Right forelimb (tissue), 1 donor: ENCODE data around the gene DERL3.
"Not testable (repeated sequence)": the region's sequence is repeated elsewhere in the genome, so short reads cannot be mapped to it uniquely, and the experiment has no call there.

Experiments used
- DNase-seq: peaks from one replicate; pipeline ENCODE4 v3.0.0-alpha.2; 2018

DERL3 gene

DNA sequence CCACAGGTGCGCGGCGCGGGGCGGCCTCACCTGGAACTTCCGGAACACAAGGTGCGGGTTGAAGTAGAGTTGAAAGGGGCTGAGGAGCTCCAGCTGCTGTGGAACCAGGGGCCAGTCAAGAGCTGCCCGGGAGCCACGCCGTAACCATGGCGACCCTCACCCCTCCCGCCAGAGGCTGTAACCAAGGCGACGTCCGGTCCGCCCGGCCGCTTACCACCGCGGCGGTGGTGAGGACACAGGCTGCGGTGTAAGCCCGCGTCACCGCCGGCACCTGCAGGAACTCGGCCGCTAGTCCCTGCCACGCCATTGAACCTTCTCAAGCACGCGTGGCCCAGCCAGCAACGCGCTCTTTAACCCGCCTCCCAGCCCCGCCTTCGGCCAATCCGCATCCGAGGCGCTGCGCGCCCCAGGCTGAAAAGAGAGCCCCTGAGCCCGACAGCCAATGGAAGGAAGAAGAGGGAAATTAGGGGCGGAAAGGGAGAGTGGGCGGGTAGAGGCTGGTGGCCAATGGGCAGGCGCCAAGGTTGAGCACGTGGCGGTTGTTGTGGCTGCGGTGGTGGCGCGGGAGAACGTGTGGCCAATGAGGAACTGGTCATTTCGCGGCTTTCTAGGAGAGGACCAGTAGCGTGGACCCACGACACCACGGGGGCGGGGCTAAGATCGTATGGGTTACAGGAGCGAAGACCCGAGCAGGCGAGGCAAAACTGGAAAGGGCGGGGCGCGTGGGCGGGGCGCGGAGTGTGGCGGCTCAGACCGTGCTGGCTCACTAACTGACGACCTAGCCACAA, at the start of gene DERL3:
TSS of gene DERL3 (minus strand) at position 326 of the 788 bp plus-strand sequence. CDS start at position 307, 19 bp downstream.
- DNase-seq: peak; percentile 96

DNA sequence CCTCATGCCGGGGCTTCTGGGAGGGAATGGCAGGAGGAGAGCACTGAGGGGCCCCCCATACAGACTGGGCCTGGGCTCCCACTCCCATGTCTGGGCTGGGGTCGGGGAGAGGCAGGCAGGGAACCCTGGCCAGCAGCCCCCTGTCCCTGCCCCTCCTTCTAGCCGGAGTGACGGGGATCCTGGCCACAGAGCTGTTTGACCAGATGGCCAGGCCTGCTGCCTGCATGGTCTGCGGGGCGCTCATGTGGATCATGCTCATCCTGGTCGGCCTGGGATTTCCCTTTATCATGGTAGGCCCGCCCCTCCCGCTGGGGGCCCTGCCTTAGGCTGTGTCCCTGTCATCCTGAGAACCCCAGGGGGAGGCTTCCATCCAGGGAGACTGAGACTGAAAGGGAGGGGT, 45.3 kb upstream of the DERL3 start:
- DNase-seq: no peak

DNA sequence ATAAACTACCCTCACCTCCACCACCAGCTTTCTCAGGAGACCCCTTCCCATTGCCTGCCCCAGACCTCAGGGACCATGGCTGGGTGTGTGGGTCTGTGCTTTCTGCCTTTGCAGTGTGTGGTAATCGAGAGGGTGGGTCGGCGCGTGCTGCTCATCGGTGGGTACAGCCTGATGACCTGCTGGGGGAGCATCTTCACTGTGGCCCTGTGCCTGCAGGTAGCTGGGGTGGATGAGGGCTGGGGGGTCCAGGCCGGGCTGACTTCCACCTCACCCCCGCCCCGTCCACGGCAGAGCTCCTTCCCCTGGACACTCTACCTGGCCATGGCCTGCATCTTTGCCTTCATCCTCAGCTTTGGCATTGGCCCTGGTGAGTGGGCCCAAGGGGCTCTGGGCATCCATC, 44.9 kb upstream of the DERL3 start:
- no peak for DNase-seq

DNA sequence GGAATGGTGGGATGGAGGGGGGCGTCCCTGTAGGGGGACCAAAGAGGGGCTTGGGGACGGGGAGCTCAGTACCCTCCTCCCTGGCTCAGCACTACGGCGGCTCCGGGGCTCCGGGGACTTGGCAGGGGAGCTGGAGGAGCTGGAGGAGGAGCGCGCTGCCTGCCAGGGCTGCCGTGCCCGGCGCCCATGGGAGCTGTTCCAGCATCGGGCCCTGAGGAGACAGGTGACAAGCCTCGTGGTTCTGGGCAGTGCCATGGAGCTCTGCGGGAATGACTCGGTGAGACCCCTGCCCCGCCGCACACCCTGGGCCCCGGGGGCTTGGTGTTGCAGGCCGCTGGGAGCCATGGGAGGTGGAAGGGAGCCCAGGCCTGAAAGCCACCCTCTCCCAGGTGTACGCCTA, 43.6 kb upstream of the DERL3 start:
- DNase-seq: no peak

DNA sequence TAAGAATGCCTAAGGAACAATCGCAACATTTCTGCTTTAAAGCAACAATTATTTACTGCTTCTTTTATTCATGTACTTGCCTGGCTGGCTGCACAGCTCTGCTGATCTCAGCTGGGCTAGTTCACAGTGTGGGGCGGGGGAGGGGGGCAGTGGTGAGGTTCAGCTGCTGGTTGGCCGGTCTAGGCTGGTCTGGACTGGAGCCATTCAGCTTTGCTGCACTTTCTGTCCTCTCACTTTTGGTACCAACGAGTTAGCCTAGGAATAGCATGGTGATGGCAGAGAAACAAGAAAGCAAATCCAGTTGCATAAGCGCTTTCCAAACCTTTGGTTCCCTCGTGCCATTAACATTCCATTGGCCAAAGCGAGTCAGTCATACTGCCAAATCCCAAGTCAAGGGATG, 39.4 kb upstream of the DERL3 start:
- DNase-seq: no peak

DNA sequence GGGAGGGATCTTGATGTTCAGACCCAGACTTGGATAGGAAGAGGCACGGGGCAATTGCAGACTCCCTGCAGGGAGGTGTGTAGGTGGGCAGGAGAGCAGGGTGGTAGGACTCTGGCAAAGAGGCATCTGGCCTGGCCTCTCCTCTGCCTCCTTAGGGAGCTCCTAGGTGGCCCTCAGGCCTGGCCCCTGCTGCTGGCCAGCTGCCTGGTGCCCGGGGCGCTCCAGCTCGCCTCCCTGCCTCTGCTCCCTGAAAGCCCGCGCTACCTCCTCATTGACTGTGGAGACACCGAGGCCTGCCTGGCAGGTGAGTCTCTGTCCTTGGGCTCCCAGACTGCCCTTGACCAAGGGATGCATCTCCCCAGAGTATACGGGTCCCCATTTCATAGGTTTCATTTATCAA, 38.8 kb upstream of the DERL3 start:
- no peak for DNase-seq

DNA sequence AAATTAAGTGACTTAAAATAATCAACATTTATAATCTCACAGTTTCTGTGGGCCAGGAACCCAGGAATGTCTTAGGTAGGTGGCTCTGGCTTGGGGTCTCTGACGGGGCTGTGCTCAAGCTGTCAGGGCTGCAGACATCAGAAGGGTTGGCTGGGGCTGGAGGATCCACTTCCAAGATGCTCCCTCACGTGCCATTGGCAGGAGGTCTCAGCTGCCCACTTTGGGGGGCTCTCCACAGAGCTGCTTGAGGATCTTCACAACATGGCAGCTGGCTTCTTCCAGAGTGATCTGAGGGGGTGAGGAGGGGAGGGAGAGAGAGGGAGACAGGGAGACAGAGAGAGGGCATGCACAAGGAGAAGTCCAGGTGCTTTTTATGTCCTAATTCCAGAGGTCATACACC, 37.0 kb upstream of the DERL3 start:
- DNase-seq: no peak

DNA sequence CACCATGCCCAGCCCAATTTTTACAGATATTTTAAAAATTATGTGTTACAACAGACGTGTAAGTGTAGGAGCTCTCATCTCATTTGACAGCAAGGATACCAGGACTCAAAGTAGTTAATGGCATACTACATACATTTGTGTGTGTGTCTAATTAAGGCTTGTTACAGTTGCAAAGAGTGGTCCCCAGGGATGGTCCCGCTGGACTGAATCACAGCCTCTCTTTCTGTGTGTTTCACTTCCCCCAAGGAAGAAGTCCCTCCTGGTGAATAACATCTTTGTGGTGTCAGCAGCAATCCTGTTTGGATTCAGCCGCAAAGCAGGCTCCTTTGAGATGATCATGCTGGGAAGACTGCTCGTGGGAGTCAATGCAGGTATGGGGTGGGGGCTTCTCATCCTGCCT, 36.1 kb upstream of the DERL3 start:
- no peak for DNase-seq

DNA sequence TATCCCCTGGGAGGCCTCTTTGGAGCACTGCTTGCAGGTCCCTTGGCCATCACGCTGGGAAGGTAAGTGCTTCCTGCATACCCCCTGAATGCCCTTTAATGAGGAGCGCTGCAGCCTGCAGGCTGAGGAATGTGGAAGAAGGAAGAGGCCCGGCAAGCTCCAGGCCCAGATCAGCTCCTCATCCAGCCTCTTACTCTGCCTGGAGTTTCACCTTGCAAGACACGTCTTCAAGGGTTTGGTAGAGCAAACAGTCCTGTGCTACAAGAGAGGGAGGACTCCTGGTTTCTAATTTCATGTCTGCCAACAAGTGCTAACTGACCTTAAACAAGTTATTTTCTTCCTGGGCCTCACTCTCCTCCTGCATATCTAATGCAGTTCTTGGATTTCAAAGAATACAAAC, 29.8 kb upstream of the DERL3 start:
- DNase-seq: no peak

DNA sequence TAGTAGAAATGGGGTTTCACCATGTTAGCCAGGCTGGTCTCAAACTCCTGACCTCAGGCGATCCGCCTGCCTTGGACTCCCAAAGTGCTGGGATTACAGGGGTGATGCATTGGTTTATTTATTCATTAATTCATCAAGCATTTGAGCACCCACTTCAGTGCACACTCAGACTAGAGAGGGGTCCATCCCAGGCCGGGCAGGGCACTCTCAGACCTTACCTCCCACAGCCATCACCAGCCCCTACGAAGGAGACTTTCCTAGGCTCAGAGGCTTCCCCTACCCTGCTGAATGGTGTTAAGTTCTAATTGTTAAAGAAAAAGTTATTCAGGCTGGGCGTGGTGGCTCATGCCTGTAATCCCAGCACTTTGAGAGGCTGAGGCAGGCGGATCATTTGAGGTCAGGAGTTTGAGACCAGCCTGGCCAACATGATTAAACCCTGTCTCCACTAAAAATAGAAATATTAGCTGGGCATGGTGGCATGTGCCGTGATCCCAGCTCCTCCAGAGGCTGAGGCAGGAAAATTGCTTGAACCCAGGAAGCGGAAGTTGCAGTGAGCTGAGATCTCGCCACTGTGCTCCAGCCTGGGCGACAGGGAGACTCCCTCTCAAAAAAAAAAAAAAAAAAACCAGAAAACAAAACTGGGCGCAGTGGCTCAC, 25.8 kb upstream of the DERL3 start:
- DNase-seq: not testable (repeated sequence)

DNA sequence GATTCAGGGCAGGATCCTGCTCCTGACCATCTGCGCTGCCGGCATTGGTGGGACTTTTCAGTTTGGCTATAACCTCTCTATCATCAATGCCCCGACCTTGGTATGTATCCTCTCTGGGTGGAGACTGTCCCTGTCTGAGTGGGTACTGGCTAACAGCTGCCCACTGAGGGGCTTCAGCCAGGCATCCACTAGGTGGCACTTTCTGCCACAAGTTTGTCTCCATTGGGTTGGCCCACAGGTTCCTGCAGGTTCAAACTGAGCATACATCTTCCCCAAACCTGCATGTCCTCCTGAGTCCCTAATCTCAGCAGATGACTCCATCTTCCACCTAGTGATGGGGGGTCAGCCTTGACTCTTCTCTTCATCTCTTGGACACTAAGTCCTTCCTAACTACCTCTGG, 23.3 kb upstream of the DERL3 start:
- no peak for DNase-seq

DNA sequence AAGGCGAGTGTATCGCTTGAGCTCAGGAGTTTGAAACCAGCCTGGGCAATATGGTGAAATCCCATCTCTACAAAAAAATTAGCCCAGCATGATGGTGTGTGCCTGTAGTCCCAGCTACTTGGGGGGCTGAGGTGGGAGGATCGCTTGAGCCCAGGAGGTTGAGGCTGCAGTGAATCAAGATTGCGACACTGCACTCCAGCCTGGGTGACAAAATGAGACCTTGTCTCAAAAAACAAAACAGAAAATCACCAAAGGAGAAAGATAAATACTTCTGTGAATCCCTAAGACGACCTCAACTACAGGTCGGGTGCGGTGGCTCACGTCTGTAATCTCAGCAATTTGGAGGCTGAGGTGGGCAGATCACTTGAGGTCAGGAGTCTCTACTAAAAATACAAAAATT, 21.4 kb upstream of the DERL3 start:
- DNase-seq: not testable (repeated sequence)

DNA sequence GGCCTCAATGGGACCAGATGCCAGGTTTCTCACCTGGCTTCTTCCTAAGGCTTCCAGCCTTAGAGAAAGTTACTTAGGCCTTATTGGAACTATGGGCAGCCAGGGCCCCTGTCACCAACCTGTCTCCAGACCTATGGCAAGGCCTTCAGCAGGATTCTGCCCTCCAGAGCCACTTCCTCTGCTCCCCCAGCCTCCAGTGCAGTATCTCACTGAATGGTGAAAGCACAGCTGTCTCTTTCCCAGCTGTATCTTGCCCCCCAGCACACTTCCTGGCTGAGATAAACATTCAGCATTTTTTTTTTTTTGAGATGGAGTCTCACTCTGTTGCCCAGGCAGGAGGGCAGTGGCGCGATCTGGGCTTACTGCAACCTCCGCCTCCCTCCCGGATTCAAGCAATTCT, 20.4 kb upstream of the DERL3 start:
- no peak for DNase-seq

DNA sequence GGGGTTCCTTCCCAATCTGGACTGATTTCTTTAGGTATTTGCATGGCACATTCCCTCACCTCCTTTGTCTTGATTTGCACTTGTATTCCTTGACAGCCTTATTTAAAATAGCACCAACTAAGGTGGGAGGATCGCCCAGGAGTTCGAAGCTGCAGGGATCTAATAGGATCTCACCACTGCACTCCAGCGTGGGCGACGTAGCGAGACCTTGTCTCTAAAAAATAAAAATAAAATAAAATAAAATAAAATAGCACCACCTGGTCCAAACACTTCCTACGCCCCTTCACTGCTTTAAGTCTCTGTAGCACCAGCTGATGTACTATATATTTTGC, 19.6 kb upstream of the DERL3 start:
- DNase-seq: no peak

DNA sequence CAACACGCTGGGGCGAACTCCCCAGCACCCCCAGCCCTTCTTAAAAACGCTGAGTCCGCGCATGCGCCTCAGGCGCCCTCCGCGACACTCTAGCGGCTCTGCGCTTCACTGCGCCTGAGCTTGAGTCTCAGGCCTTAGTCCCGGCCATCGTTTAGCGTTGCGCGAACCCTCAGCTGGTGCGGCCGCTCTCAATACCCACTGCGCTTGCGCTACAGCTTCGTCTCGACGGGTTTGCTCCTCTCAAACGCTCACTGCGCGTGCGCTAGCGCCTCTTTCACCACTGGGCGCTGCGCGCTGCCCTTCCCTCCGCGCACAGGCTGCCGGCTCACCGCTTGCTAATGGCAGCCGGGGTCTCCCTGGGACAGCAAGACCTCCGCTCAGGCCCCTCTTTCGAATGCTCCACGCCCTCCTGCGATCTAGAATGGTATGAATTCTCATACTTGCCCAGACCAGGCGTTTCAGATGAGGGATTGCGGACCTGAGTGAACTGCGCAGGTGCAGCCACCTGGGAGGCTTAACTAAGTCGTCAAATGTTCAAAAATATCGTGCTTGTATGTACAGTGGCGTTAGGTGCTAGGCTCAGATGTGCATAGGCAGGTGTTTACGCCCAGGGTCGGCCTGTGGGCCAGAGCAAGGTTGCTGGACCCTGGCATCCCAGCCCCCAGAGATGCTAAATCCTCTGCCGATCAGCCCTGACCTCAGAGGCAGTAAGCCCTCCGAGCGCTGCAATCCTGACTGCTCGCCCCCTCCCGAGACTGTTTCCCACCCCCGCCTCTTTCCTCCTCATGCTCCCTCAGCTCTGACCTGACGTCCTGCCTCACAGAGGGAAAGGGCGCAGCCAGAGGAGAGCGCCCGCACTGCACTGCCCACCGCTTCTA, 19.0 kb upstream of the DERL3 start, which contains the start of gene SLC2A11:
TSS of gene SLC2A11 (plus strand) at position 270 of the 878 bp plus-strand sequence. CDS start at position 395, 125 bp downstream.
- DNase-seq: peak; percentile 94

DNA sequence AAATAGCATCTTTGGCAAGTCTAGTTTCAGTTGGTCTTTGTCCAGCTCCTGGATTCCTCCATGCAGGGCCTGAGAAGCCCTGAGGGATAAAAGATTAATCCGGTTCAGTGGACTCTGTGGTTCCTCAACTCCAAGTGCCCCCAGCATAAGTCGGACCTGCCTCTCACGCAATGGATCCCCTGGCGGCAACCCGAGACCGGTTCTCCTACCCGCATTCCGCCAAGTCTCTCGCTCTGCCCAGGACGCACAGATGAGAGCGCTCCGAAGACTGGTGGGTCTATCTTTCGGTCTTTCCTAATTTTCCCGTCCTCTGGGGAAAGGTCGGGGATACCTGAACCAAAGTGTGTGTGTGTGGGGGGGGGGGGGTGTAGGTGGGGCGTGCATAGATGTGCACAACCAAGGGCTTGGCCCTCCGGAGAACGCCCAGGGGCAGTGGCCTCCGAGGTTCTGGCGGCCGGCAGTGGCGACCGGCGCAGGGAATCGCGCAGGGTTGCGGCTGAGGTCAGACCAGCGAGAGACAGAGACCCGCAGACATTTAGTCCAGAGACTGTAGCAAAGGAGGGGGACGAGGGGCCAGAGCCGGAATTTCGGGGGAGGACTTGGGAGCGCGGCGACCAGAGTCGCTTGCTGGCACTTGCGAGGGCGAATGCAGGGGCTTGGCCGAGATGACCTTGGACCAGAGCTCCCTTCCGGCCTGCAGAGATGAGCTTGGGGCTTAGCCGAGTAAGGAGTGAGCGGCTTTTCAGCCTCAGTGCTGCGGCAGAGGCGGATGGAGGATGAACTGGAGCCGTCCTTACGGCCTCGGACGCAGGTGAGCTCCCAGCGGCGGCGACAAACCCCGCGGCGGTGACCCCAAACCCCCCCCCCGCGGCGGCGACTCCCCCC, 18.2 kb upstream of the DERL3 start:
- DNase-seq: peak; percentile 79

DNA sequence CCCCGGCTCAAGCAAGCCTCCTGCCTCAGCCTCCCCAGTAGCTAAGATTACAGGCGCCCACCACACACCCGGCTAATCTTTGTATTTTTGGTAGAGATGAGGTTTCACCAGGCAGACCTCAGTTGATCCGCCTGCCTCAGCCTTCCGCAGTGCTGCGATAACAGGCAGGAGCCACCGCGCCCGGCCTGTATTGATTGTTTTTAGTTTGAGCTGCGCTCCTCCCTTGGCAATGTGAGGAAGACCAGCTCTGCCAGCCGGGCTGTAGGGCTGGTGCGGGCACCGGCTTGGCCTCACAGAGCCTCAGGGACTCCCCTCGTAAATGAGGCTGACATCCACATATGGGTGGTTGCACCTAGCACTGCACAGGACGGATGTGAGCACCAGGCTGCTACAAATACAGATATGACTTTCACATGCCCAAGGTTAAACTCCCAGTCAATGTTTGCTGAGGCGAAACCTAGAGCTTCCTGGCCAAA, 11.4 kb upstream of the DERL3 start:
- DNase-seq: no peak

DNA sequence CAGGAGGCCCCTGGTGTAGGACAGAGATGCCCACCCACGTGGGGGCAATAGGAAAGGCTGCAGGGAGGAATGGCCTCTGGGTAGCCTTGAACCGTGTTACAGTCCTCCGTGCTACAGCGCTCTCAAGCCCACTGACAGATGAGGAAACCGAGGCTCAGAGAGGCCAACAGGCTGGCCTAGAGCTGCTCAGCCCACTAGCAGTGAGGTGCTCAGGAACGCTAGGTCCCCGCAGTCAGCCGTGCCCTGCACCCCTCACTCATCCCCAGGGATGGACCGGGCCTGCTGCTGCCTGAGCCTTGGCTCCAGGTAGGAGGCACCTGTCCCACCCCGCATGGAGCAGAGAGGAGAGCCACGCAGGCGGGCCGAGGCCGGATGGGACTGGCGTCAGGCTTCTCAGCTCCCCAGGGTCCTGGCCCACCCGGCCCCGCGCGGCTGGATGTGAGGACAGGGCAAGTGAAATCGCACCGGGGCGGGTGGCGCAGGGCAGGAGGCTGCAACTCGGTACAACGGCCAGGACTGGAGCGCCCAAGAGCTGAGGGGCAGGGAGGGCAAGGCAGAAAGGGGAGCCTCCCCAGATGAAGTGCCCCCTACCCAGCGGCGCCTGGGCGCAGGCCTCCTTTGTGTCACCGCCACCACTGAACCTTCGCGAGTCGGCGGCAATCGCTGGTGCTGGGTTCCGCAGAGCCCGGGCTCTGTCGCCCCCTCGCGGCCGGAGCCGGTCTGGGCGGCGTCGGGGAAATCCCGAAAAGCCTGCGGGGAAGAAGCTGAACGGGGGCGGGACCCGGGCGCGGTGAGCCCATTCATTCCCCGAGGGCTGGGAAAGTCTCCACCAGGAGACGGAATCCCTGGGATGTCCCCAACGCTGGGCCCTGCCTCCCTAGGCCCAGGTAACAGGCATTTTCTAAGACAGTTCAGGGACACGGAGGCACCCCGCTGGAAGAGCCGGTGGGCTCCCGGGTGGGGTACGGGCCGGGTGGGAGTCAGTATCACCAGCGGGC, 10.5 kb upstream of the DERL3 start:
- DNase-seq: peak; percentile 93

DNA sequence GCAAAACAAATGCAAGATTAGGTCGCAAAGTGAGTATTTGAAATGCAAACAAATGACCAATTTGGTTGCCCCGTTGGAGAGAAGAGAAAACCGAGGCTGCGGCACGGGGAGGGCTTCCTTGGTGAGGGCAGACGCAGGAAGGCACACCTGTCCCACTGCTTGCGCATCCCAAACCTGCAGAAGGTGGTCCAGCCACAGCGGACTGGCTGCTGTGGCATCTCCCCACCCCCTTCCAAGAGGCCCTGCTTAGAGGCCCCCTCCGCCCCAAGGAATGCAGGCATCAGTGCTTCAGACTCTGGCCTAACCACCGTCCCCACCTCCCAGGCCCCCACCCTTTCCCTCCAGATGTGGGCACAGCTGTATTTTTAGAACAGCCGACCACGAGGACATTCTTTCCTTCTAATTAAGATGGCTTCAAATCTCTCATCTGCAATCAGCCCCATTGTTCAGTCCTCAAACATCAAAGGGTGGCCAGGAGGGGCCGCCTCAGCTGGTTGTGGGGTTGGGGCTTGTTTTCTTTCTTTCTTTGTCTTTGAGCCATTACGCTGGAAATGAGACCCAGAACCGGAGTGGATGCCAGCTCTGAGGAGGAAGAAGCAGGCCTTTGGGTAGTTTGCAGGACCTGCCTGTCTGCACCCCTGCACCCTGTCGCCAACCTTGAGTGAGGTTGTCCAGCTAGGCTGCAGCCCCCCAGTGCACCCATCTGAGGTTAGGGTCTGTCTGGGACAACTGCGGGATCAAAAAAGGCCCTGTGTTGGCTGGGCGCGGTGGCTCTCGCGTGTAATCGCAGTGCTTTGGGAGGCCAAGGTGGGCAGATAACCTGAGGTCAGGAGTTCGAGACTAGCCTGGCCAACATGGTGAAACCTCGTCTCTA, 9.4 kb upstream of the DERL3 start:
- no peak for DNase-seq

DNA sequence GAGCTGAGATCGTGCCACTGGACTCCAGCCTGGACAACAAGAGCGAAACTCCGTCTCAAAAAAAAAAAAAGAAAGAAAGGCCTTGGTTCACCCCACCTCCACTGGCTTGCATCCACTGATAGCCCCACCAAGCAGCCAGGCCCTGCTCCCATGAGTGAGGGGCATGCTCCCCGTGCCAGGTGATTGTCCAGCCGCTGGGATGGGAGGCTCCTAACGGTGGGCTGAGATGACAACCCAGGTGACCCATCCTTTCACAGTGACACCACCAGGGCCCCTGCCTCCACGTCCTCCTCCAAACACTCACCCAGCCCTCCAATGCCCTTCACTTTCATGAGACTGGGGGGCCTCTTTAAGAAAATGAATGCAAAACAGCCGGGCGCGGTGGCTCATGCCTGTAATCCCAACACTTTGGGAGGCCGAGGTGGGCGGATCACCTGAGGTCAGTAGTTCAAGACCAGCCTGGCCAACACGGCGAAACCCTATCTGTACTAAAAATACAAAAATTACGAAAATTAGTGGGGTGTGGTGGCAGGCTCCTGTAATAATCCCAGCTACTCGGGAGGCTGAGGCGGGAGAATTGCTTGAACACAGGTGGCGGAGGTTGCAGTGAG, 8.6 kb upstream of the DERL3 start:
- DNase-seq: no peak
